HepG2 (cell line): Measurements from ENCODE around the gene PTAR1. TPM values are rescaled to one million over a fixed set of nuclear protein-coding genes. Genes with fewer than 3 reads are reported as not detected.

Experiments used
- ATM ChIP-seq: fragments of 450-650 bp; IDR thresholded peaks from 2 replicates; pipeline ENCODE4 v1.7.1; 2017; ENCODE audit warnings: mild to moderate bottlenecking, borderline replicate concordance
- CBX1 ChIP-seq: IDR thresholded peaks from one replicate; pipeline ENCODE4 v1.6.1; 2016; ENCODE audit warnings: antibody characterized with exemption, low read depth
- ETV5 ChIP-seq: IDR thresholded peaks from 2 replicates; pipeline ENCODE4 v1.6.1; 2018; ENCODE audit warnings: missing biosample characterization, missing genetic modification reagents, inconsistent platforms, borderline replicate concordance
- FOXO1 ChIP-seq: sonication (generic); formaldehyde crosslinking; IDR thresholded peaks from 2 replicates; pipeline ENCODE4 v1.4.0; 2020; ENCODE audit warnings: missing genetic modification reagents
- HMG20A ChIP-seq: IDR thresholded peaks from 2 replicates; pipeline ENCODE4 v1.6.1; 2016; ENCODE audit warnings: borderline replicate concordance
- JARID2 ChIP-seq: sonication (generic); formaldehyde crosslinking; IDR thresholded peaks from 2 replicates; pipeline ENCODE4 v1.8.1; 2023; ENCODE audit warnings: missing genetic modification reagents, inconsistent platforms; ENCODE audit not compliant: insufficient replicate concordance
- MIXL1 ChIP-seq: IDR thresholded peaks from 2 replicates; pipeline ENCODE4 v1.6.1; 2016
- NR3C1 ChIP-seq: sonication (generic); formaldehyde crosslinking; IDR thresholded peaks from 2 replicates; pipeline ENCODE4 v1.4.0; 2020; ENCODE audit warnings: missing genetic modification reagents
- PAWR ChIP-seq: sonication (generic); formaldehyde crosslinking; IDR thresholded peaks from 2 replicates; pipeline ENCODE4 v1.4.0; 2020; ENCODE audit warnings: missing genetic modification reagents, mild to moderate bottlenecking, borderline replicate concordance
- PHF8 ChIP-seq: sonication (generic); formaldehyde crosslinking; IDR thresholded peaks from 2 replicates; pipeline ENCODE4 v1.5.0; 2020; ENCODE audit warnings: missing genetic modification reagents
- POLR2AphosphoS2 ChIP-seq: IDR thresholded peaks from 2 replicates; pipeline ENCODE4 v1.6.1; 2011; ENCODE audit warnings: low read depth, low read length, improper control_type of control experiment
- RARG ChIP-seq: sonication (generic); formaldehyde crosslinking; IDR thresholded peaks from 2 replicates; pipeline ENCODE4 v1.4.0; 2020; ENCODE audit warnings: low read depth, mild to moderate bottlenecking, missing genetic modification reagents
- REL ChIP-seq: sonication (generic); formaldehyde crosslinking; conservative IDR thresholded peaks from 2 replicates; pipeline ENCODE4 v1.8.0; 2022; ENCODE audit warnings: mild to moderate bottlenecking, missing genetic modification reagents, moderate library complexity
- REPIN1 ChIP-seq: sonication (generic); formaldehyde crosslinking; IDR thresholded peaks from 2 replicates; pipeline ENCODE4 v1.8.0; 2022; ENCODE audit warnings: missing genetic modification reagents, low read depth, mild to moderate bottlenecking, borderline replicate concordance
- RFX5 ChIP-seq: IDR thresholded peaks from 2 replicates; pipeline ENCODE4 v1.6.1; 2011; ENCODE audit warnings: low read depth, low read length, improper control_type of control experiment
- U2AF2 ChIP-seq: fragments of 200-400 bp; formaldehyde crosslinking; IDR thresholded peaks from 2 replicates; pipeline ENCODE4 v1.6.1; 2017; ENCODE audit warnings: low read depth, mild to moderate bottlenecking, low read length
- ZC3H13 ChIP-seq: sonication (generic); formaldehyde crosslinking; IDR thresholded peaks from 2 replicates; pipeline ENCODE4 v1.8.1; 2023; ENCODE audit warnings: mild to moderate bottlenecking, missing genetic modification reagents, moderate library complexity
- ZEB1 ChIP-seq: IDR thresholded peaks from 2 replicates; pipeline ENCODE4 v1.6.1; 2012; ENCODE audit warnings: mild to moderate bottlenecking, low read depth, inconsistent platforms; ENCODE audit not compliant: insufficient replicate concordance
- ZNF12 ChIP-seq: sonication (generic); formaldehyde crosslinking; IDR thresholded peaks from 2 replicates; pipeline ENCODE4 v1.5.0; 2020; ENCODE audit warnings: missing genetic modification reagents
- ZNF24 ChIP-seq: fragments of 450-650 bp; IDR thresholded peaks from 2 replicates; pipeline ENCODE4 v1.6.1; 2017; ENCODE audit warnings: antibody characterized with exemption, mild to moderate bottlenecking
- ZNF761 ChIP-seq: sonication (generic); formaldehyde crosslinking; conservative IDR thresholded peaks from 2 replicates; pipeline ENCODE4 v1.4.0; 2020; ENCODE audit warnings: mild to moderate bottlenecking, missing genetic modification reagents
- polyA plus RNA-seq, 8 experiments: library from polyadenylated mRNA; depleted of rRNA in 3 of 8; stranded (reverse) in 7 of 8; unstranded in 1 of 8; fragments of >200 nt; fragmentation: Illumina TruSeq in 4 of 8; extraction: Trizol in 4 of 8; gene quantifications; 2 replicates each; pipeline versions ENCODE4 v1.2.1 to v1.2.3, GENCODE V29; 2011 to 2016; ENCODE audit warnings: low read depth in 4 of 8, missing spikeins in 1 of 8, mixed read lengths in 1 of 8; ENCODE audit not compliant: insufficient read depth in 1 of 8
- total RNA-seq, 5 experiments: library from RNA; depleted of rRNA; stranded (reverse); fragments of >200 nt; fragmentation: Illumina TruSeq; extraction: Trizol; gene quantifications; 2 replicates each; pipeline ENCODE4 v1.2.3, GENCODE V29; 2016; ENCODE audit warnings: low read depth in 1 of 5
- TF ChIP-seq, protein P1 (sequence below): sonication (generic); formaldehyde crosslinking; IDR thresholded peaks from 2 replicates; pipeline ENCODE4 v1.8.1; 2023; ENCODE audit warnings: mild to moderate bottlenecking, moderate library complexity, missing genetic modification reagents
- TF ChIP-seq, protein P2 (sequence below), 2 experiments: fragments of 450-650 bp in 1 of 2; sonication (generic) in 1 of 2; formaldehyde crosslinking; IDR thresholded peaks; 2 replicates each; pipeline versions ENCODE4 v1.5.0 to v1.8.0; 2020 to 2022; ENCODE audit warnings: mild to moderate bottlenecking in 1 of 2, missing genetic modification reagents in 1 of 2
- TF ChIP-seq, protein P3 (sequence below): sonication (generic); formaldehyde crosslinking; IDR thresholded peaks from 2 replicates; pipeline ENCODE4 v1.4.0; 2020; ENCODE audit warnings: missing genetic modification reagents, borderline replicate concordance
- TF ChIP-seq, protein P4 (sequence below): sonication (generic); formaldehyde crosslinking; IDR thresholded peaks from 2 replicates; pipeline ENCODE4 v1.8.0; 2022; ENCODE audit warnings: missing genetic modification reagents, low read depth, mild to moderate bottlenecking, borderline replicate concordance
- TF ChIP-seq, protein P5 (sequence below): sonication (generic); formaldehyde crosslinking; IDR thresholded peaks from 2 replicates; pipeline ENCODE4 v1.8.1; 2023; ENCODE audit warnings: mild to moderate bottlenecking, missing genetic modification reagents

PTAR1 gene
- total and polyA plus RNA-seq, 2 of the 13 experiments (the other 11 are each of a cell fraction or from before 2014, with no cell fraction given): 26.5 to 42.1 TPM

DNA sequence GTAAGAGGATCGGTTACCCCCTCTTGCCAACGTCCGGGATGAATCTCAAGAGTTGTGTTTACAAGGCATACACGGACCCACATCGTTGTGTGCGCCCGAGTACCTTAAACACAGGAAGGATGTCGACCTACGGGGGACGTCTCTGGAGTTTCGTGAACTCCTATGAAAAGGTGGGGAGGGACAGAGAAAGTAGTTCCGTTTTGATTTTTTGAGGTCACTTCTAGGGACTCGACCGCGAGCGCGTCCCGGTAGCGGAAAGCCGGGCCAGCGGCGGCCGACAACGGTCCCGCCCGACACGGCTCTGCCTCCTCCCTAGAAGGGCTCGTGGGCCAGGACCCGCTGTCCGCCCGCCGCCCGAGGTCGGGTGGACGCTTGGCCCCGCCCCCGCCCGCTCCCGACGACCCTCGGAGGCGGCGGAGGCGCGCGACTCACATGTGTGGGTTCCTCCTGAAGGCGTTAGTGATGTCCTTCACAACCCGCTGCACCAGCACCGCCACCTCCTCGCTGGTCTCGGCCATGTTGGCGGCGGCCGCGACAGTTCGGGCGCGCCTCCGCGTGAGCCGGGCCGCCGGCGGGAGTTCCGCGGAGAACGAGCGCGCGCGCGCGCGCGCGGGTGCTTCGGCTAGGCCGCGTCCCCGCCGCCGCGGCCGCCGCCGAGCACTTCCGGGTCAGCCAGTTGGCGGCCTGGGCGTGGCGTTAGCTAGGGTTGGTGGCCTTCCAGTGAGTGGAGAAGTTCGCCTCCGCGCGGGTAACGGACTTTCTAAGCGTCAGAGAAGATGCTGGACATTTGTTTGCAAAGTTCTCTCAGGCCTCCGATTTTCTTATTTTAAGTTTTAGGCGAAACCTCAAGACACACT lies at the start of gene PTAR1 (continued):
- TF ChIP-seq JARID2 (CRISPR knock-in tag): no peak
- no peak; the same call in 1 of the 2 replicates for TF ChIP-seq REPIN1
- no peak for TF ChIP-seq MIXL1 (CRISPR knock-in tag)
- TF ChIP-seq, protein P1, sequence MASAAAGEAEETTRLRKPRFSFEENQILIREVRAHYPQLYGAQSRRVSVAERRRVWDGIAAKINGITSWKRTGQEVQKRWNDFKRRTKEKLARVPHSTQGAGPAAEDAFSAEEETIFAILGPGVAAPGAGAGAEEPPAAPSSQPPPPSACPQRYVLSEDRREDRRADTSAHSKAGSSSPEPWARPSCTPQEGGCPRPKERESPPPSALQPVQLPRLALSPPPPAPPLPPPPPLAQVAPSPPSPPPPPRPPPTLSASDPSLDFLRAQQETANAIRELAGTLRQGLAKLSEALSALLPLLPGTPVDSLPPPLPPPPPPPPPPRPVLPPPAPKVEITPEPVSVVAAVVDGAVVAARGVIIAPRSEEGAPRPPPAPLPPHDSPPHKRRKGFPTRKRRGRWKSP (CRISPR knock-in tag): peak; percentile 66; the same call in 1 of the 2 replicates
- no peak for TF ChIP-seq ZNF761 (CRISPR knock-in tag)
- no peak for TF ChIP-seq ZNF12 (CRISPR knock-in tag)
- TF ChIP-seq HMG20A: no peak
- TF ChIP-seq, protein P2, sequence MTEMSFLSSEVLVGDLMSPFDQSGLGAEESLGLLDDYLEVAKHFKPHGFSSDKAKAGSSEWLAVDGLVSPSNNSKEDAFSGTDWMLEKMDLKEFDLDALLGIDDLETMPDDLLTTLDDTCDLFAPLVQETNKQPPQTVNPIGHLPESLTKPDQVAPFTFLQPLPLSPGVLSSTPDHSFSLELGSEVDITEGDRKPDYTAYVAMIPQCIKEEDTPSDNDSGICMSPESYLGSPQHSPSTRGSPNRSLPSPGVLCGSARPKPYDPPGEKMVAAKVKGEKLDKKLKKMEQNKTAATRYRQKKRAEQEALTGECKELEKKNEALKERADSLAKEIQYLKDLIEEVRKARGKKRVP (CRISPR knock-in tag; IDR thresholded peaks at IDR 0.05): no peak
- no peak for TF ChIP-seq CBX1
- no peak for TF ChIP-seq NR3C1 (CRISPR knock-in tag)
- no peak for TF ChIP-seq REL (CRISPR knock-in tag)
- TF ChIP-seq RARG (CRISPR knock-in tag): no peak
- TF ChIP-seq ZEB1: no peak
- no peak for TF ChIP-seq ATM
- TF ChIP-seq ZNF24: no peak
- TF ChIP-seq ETV5: no peak; the same call in 1 of the 2 replicates
- TF ChIP-seq, protein P3, sequence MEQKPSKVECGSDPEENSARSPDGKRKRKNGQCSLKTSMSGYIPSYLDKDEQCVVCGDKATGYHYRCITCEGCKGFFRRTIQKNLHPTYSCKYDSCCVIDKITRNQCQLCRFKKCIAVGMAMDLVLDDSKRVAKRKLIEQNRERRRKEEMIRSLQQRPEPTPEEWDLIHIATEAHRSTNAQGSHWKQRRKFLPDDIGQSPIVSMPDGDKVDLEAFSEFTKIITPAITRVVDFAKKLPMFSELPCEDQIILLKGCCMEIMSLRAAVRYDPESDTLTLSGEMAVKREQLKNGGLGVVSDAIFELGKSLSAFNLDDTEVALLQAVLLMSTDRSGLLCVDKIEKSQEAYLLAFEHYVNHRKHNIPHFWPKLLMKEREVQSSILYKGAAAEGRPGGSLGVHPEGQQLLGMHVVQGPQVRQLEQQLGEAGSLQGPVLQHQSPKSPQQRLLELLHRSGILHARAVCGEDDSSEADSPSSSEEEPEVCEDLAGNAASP (CRISPR knock-in tag): no peak
- peak; percentile 32; the same call in 1 of the 2 replicates for TF ChIP-seq FOXO1 (CRISPR knock-in tag)
- TF ChIP-seq, protein P4, sequence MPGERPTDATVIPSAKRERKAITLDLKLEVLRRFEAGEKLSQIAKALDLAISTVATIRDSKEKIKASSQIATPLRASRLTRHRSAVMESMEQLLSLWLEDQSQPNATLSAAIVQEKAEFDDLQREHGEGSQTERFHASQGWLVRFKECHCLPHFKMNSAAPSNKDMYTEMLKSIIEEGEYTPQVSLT: no peak
- TF ChIP-seq, protein P5, sequence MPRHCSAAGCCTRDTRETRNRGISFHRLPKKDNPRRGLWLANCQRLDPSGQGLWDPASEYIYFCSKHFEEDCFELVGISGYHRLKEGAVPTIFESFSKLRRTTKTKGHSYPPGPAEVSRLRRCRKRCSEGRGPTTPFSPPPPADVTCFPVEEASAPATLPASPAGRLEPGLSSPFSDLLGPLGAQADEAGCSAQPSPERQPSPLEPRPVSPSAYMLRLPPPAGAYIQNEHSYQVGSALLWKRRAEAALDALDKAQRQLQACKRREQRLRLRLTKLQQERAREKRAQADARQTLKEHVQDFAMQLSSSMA (CRISPR knock-in tag): 0 out of 2 replicates have a peak, but pooled peaks have one; percentile 18
- TF ChIP-seq PHF8 (CRISPR knock-in tag): peak; percentile 78
- no peak for TF ChIP-seq POLR2AphosphoS2
- TF ChIP-seq U2AF2: no peak
- TF ChIP-seq ZC3H13 (CRISPR knock-in tag): no peak
- TF ChIP-seq RFX5: no peak
- no peak for TF ChIP-seq PAWR
